ENCODE data around the gene CELSR1.

Gene CELSR1

DNA sequence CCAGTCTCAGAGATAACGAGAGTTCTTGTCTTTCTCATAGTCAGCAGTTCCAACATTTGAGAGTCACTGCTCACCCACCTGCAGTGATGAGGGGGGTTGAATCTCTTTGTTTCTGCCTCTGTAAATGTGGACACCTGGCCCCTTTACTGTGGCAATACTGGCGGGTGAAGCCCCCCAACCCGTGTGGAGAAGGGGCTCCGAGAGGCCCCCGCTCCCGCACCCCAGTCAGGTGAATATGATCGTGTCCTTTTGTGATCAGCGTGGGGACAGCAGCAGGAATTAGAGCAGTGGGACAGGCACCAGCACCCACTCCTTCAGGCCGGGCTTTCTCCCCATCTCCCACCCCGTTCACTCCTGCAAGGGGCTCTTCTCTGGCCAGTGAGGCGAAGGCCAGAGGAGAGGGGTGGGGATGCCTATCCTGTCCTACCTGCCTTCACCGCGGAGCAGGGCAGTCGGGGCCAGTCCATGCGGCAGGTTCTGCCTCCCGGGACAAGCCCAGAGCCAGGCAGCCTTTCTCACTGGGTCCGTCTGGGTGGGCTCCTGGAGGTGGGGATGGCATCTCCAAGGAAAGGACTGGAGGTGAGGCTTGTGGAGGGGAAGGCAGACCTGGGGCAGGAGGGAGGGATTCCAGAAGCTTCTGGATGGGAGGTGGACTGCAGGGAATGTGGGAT is 12.7 kb upstream of the CELSR1 start:
- Mint-ChIP-seq H3K27me3 (ENCODE audit: low read depth) (peaks cover 40% of the 10 kb centered on the region), H3K36me3 (ENCODE audit: low read depth) (no peaks in the 10 kb centered on the region), H3K4me3 (no peak overlapping the region), H3K4me1 (peaks cover 40% of the 10 kb centered on the region), H3K27ac (no peak overlapping the region), H3K9me3 (peaks cover 5% of the 10 kb centered on the region)
- TF ChIP-seq, protein P1, sequence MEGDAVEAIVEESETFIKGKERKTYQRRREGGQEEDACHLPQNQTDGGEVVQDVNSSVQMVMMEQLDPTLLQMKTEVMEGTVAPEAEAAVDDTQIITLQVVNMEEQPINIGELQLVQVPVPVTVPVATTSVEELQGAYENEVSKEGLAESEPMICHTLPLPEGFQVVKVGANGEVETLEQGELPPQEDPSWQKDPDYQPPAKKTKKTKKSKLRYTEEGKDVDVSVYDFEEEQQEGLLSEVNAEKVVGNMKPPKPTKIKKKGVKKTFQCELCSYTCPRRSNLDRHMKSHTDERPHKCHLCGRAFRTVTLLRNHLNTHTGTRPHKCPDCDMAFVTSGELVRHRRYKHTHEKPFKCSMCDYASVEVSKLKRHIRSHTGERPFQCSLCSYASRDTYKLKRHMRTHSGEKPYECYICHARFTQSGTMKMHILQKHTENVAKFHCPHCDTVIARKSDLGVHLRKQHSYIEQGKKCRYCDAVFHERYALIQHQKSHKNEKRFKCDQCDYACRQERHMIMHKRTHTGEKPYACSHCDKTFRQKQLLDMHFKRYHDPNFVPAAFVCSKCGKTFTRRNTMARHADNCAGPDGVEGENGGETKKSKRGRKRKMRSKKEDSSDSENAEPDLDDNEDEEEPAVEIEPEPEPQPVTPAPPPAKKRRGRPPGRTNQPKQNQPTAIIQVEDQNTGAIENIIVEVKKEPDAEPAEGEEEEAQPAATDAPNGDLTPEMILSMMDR (IDR thresholded peaks at IDR 0.05; ENCODE audit: unreplicated experiment in 3 of 3): no peak

DNA sequence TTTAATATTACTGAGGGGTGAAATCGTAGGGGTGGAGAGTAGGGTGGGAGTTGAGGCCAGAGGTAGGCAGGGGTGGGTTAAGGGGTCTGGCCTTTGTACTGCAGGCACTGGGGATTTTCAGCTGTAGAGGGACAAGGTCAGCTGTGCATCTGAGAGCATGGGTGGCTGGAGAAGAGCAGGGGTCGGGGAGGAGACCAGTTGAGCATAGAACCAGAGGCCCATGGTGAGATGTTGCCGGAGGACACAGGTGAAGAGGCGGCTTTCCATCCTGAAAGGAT is 12.1 kb upstream of the CELSR1 start:
- TF ChIP-seq, protein P1 (IDR thresholded peaks at IDR 0.05; ENCODE audit: unreplicated experiment in 3 of 3): no peak
- H3K4me3 Mint-ChIP-seq: no peak overlapping the region
- H3K4me1 Mint-ChIP-seq: peaks cover 35% of the 10 kb centered on the region
- H3K27me3 Mint-ChIP-seq (ENCODE audit: low read depth): peaks cover 44% of the 10 kb centered on the region
- H3K36me3 Mint-ChIP-seq (ENCODE audit: low read depth): no peaks in the 10 kb centered on the region
- H3K9me3 Mint-ChIP-seq: peaks cover 5% of the 10 kb centered on the region
- peak overlapping the region in 2 of 3 experiments; percentile 38 to 39 for H3K27ac Mint-ChIP-seq

DNA sequence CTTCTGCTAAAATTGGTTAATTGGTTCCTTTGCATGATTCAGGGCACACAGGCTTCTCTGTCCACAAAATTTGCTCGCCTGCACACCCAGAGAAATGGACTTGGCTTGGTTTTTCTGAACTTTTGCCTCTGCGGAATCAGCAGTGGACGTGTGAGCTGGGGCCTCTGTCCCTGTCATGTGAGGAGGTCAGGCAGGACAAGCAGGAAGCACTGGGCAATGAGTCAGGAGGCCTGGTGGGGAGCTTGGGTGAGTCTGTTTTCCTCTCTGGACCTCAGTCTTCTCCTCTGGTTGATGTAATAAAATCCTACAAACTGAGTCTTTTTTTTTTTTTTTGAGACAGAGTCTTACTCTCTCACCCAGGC is 10.4 kb upstream of the CELSR1 start:
- Mint-ChIP-seq H3K36me3 (ENCODE audit: low read depth) (no peaks in the 10 kb centered on the region), H3K27ac (peak overlapping the region; percentile 40 to 87 (median 83)), H3K9me3 (peaks cover 3% of the 10 kb centered on the region), H3K4me1 (peaks cover 35% of the 10 kb centered on the region), H3K4me3 (peak overlapping the region in 2 of 3 experiments; percentile 19 to 32), H3K27me3 (ENCODE audit: low read depth) (peaks cover 51% of the 10 kb centered on the region)
- TF ChIP-seq, protein P1 (IDR thresholded peaks at IDR 0.05; ENCODE audit: unreplicated experiment in 3 of 3): no peak

DNA sequence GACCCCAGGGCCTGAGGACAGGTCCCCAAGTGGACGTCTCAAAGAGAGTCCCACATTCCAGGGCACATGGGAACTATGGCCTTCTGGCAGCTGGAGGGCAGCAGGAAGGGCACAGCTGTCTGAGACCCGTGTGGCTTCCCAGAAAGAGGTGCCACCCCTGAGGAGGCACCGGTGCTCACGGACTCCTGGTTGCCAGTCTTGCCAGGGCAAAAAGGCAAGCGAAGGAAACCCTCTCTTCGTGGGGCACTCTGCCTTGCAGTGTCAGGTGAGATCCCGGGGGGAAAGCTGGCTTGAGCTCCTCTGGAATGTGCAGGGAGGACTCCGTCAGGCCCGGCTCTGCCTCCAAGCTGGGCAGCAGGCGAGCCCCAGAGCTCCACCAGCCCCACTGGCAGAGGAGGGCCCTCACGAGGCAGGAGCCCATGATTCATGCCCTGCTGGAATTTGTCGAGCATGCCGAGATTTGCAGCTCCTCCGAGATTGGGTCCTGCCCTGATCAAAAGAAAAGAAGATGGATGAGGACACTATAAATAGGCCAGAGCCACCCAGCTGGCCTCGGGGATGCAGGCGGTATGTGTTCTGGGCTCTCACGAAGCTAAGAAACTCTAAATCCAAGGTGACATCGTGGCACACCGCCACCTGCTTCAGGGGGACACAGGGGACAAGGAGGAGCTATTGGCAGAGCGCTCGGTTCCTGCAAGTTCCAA is 9.9 kb upstream of the CELSR1 start:
- H3K4me1 Mint-ChIP-seq: peaks cover 35% of the 10 kb centered on the region
- H3K9me3 Mint-ChIP-seq: peaks cover under 1% of the 10 kb centered on the region
- TF ChIP-seq, protein P1 (IDR thresholded peaks at IDR 0.05; ENCODE audit: unreplicated experiment in 3 of 3): no peak
- H3K4me3 Mint-ChIP-seq: peak overlapping the region in 2 of 3 experiments; percentile 8 to 22
- peaks cover 57% of the 10 kb centered on the region for H3K27me3 Mint-ChIP-seq (ENCODE audit: low read depth)
- peak overlapping the region; percentile 40 to 87 (median 83) for H3K27ac Mint-ChIP-seq
- no peaks in the 10 kb centered on the region for H3K36me3 Mint-ChIP-seq (ENCODE audit: low read depth)

DNA sequence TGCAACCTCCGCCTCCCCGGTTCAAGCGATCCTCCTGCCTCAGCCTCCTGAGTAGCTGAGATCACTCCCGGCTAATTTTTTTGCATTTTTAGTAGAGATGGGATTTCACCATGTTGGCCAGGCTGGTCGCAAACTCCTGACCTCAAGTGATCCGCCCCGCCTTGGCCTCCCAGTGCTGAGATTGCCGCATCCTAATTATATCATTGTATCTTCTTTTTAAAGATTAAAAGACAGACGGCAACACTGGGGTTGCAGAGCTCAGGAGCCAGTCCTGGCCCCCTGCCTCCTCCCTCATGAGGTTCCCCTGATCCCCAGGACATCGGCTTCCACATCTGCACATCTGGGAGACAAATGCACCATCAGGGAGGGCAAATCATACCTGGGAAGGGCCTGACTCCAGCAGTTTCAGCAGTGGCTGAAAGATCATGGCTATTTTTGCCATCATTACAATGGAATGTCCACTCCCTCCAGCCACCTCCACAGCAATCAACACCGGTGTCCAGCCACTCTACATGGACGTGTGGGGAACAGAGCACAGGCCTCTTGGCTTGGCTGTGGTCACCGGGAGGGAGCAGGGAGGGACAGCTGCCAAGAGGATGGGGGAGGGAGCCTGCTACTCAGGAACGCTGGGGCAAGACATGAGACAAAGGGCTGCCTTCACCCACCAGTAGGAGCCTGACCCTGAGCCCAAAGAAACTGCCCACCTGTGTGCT is 9.2 kb upstream of the CELSR1 start:
- TF ChIP-seq, protein P1 (IDR thresholded peaks at IDR 0.05; ENCODE audit: unreplicated experiment in 3 of 3): no peak
- Mint-ChIP-seq H3K36me3 (ENCODE audit: low read depth) (no peaks in the 10 kb centered on the region), H3K9me3 (no peaks in the 10 kb centered on the region), H3K27ac (peak overlapping the region; percentile 40 to 83 (median 72)), H3K27me3 (ENCODE audit: low read depth) (peaks cover 61% of the 10 kb centered on the region), H3K4me3 (no peak overlapping the region), H3K4me1 (peaks cover 35% of the 10 kb centered on the region)
